CMK (cell line): ENCODE measurements around the gene DNAAF9.

Experiments
- DNase-seq: peaks from one replicate; pipeline ENCODE4 v3.0.0-alpha.2; 2010; ENCODE audit warnings: low read depth

Gene DNAAF9

GRCh38 chr20:3371754-3372153 is 35.7 kb downstream of the DNAAF9 start:
- no peak for DNase-seq

- no peak for DNase-seq
Observed at GRCh38 chr20:3367089-3367488, 40.4 kb downstream of the DNAAF9 start.

GRCh38 chr20:3364323-3365013 is 43.0 kb downstream of the DNAAF9 start:
- no peak for DNase-seq

GRCh38 chr20:3360752-3361151 is 46.7 kb downstream of the DNAAF9 start:
- DNase-seq: no peak

GRCh38 chr20:3358676-3359340 is 48.7 kb downstream of the DNAAF9 start:
- DNase-seq: no peak
